Gastroesophageal sphincter (tissue), 4 donors: ENCODE measurements around the gene ZNF487. TPM values are rescaled to one million over a fixed set of nuclear protein-coding genes. Genes with fewer than 3 reads are reported as not detected.

Source experiments
- ATAC-seq: fragments of 150-250 bp; one replicate; pipeline ENCODE4 v1.9.1; 2016; ENCODE audit warnings: mild to moderate bottlenecking, moderate library complexity
- H3K27ac ChIP-seq, 4 donors: fragments of 200-600 bp; sonication (generic) in 3 of 4; 1 replicate in 3 of 4; 2 replicates in 1 of 4; pipeline ENCODE4 v1.5.1; 2016 to 2019
- H3K27me3 ChIP-seq: fragments of 200-600 bp; sonication (generic); one replicate; pipeline ENCODE4 v1.5.1; 2019
- H3K36me3 ChIP-seq, 2 donors: fragments of 200-600 bp; sonication (generic); one replicate each; pipeline ENCODE4 v1.5.1; 2019; ENCODE audit warnings: control low read depth in 1 of 2
- H3K4me1 ChIP-seq, 3 donors: fragments of 200-600 bp; sonication (generic); 1 replicate in 2 of 3; 2 replicates in 1 of 3; pipeline ENCODE4 v1.5.1; 2016 to 2019; ENCODE audit warnings: control low read depth in 2 of 3
- H3K4me3 ChIP-seq, 2 donors: fragments of 200-600 bp; sonication (generic); one replicate each; pipeline ENCODE4 v1.5.1; 2019; ENCODE audit warnings: mild to moderate bottlenecking in 1 of 2, moderate library complexity in 1 of 2
- H3K9me3 ChIP-seq, 3 donors: fragments of 200-600 bp; sonication (generic); one replicate each; pipeline ENCODE4 v1.5.1; 2017 to 2019; ENCODE audit warnings: control low read depth in 2 of 3
- CTCF ChIP-seq, 4 experiments: fragments of 200-600 bp in 2 of 4; fragments of 450-650 bp in 2 of 4; sonication (generic) in 1 of 4; IDR thresholded peaks; one replicate each; pipeline ENCODE4 v1.5.1; 2017 to 2019; ENCODE audit warnings: antibody characterized with exemption in 4 of 4, mild to moderate bottlenecking in 2 of 4, moderate library complexity in 2 of 4
- EP300 ChIP-seq: sonication (generic); formaldehyde crosslinking; IDR thresholded peaks from one replicate; pipeline ENCODE4 v1.6.1; 2017; ENCODE audit warnings: antibody characterized with exemption, mild to moderate bottlenecking
- POLR2A ChIP-seq, 2 donors: fragments of 450-650 bp; IDR thresholded peaks; one replicate each; pipeline ENCODE4 v1.6.1; 2017; ENCODE audit warnings: antibody characterized with exemption in 2 of 2, mild to moderate bottlenecking in 2 of 2, moderate library complexity in 1 of 2
- POLR2AphosphoS5 ChIP-seq: sonication (generic); formaldehyde crosslinking; IDR thresholded peaks from one replicate; pipeline ENCODE4 v1.6.1; 2017; ENCODE audit warnings: antibody characterized with exemption
- WGBS, 2 donors: methylation state at CpG; one replicate each; pipeline ENCODE4 v1.1.5; 2018; ENCODE audit warnings: low coverage in 1 of 2; 5-methylcytosine and 5-hydroxymethylcytosine counted together
- total RNA-seq, 4 donors: library from RNA; depleted of rRNA; stranded (reverse); fragments of >200 nt; gene quantifications; one replicate each; pipeline ENCODE4 v1.1.0, GENCODE V29; 2016

The ZNF487 gene
- total RNA-seq, 4 donors from 2014 or later, result 5.1 to 22.4 (median 14.0) TPM

GRCh38 chr10:43402880-43403452 lies 33.9 kb upstream of the ZNF487 start:
- H3K27me3 ChIP-seq, result no peaks in the 10 kb centered on the region
- peaks cover 7 to 88% (median 58%) of the 10 kb centered on the region in 3 donors for H3K4me1 ChIP-seq
- H3K9me3 ChIP-seq, result no peaks in the 10 kb centered on the region
- no peak overlapping the region for H3K4me3 ChIP-seq
- ATAC-seq, result no peak
- no peak overlapping the region for H3K27ac ChIP-seq
- H3K36me3 ChIP-seq, result peaks cover 0 to 22% of the 10 kb centered on the region in 2 donors
- WGBS, 2 donors, result 84 to 86% methylated on average over 6 to 7 of the region's 7 CpGs
- TF ChIP-seq POLR2A (IDR thresholded peaks at IDR 0.05) (no peak), EP300 (no peak), CTCF (IDR thresholded peaks at IDR 0.05) (no peak), POLR2AphosphoS5 (no peak)

DNA sequence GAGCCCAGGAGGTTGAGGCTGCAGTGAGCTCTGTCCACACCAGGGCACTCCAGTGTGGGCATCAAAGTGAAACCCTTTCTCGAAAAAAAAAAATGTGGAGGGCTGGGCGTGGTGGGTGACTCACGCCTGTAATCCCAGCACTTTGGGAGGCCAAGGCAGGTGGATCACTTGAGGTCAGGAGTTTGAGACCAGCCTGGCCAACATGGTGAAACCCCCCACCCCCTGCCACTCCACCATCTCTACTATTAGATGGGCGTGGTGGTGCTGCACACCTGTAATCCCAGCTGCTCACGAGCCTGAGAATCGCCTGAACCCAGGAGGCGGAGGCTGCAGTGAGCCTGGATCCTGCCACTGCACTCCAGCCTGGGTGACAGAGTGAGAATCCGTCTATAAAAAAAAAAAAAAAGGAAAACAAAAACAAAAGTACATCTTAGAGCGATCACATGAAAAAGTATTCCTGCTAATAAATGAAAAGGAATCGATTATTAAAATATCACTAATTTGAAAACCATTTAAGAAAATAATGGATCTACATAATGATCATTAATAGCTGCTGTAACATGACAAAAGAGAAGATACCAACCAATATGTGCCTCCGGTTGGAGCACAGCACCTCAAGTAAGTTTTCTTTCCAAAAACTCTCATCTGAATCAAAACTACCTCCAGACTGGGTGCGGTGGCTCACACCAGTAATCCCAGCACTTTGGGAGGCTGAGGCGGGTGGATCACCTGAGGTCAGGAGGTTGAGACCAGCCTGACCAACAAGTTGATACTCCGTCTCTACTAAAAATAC lies 32.8 kb upstream of the ZNF487 start:
- H3K4me3 ChIP-seq, result no peak overlapping the region
- 62 to 80% methylated on average over 6 of the region's 14 CpGs for WGBS, 2 donors
- H3K27ac ChIP-seq, result peak overlapping the region in 1 of 4 donors; percentile 99
- no peaks in the 10 kb centered on the region for H3K9me3 ChIP-seq
- ATAC-seq, result no peak
- no peaks in the 10 kb centered on the region for H3K27me3 ChIP-seq
- TF ChIP-seq CTCF (IDR thresholded peaks at IDR 0.05) (no peak), POLR2A (IDR thresholded peaks at IDR 0.05) (no peak), POLR2AphosphoS5 (no peak), EP300 (no peak)
- peaks cover 0 to 20% of the 10 kb centered on the region in 2 donors for H3K36me3 ChIP-seq
- H3K4me1 ChIP-seq, result peaks cover 7 to 76% (median 49%) of the 10 kb centered on the region in 3 donors

GRCh38 chr10:43404704-43405084 lies 32.2 kb upstream of the ZNF487 start:
- Histone ChIP-seq H3K9me3 (no peaks in the 10 kb centered on the region), H3K27me3 (no peaks in the 10 kb centered on the region), H3K4me3 (no peak overlapping the region), H3K36me3 (peaks cover 0 to 14% of the 10 kb centered on the region in 2 donors), H3K27ac (peak overlapping the region in 1 of 4 donors; percentile 99), H3K4me1 (peaks cover 7 to 75% (median 44%) of the 10 kb centered on the region in 3 donors)
- WGBS, 2 donors, result 50 to 71% methylated on average over 5 of the region's 6 CpGs
- no peak for ATAC-seq
- no peak for TF ChIP-seq POLR2A (IDR thresholded peaks at IDR 0.05)
- TF ChIP-seq EP300, result no peak
- no peak for TF ChIP-seq CTCF (IDR thresholded peaks at IDR 0.05)
- no peak for TF ChIP-seq POLR2AphosphoS5

GRCh38 chr10:43407148-43407575 lies 29.7 kb upstream of the ZNF487 start:
- 0% methylated on average over 1 to 9 of the region's 59 CpGs for WGBS, 2 donors
- Histone ChIP-seq H3K27ac (peak overlapping the region; percentile 89 to 99 (median 99)), H3K4me1 (peaks cover 7 to 56% (median 30%) of the 10 kb centered on the region in 3 donors), H3K27me3 (no peaks in the 10 kb centered on the region), H3K36me3 (peaks cover 0 to 9% of the 10 kb centered on the region in 2 donors), H3K4me3 (peak overlapping the region; percentile 67 to 75), H3K9me3 (no peaks in the 10 kb centered on the region)
- peak in 1 of 2 donors; percentile 51 for TF ChIP-seq POLR2A (IDR thresholded peaks at IDR 0.05)
- TF ChIP-seq EP300, result no peak
- peak; percentile 23 for ATAC-seq

DNA sequence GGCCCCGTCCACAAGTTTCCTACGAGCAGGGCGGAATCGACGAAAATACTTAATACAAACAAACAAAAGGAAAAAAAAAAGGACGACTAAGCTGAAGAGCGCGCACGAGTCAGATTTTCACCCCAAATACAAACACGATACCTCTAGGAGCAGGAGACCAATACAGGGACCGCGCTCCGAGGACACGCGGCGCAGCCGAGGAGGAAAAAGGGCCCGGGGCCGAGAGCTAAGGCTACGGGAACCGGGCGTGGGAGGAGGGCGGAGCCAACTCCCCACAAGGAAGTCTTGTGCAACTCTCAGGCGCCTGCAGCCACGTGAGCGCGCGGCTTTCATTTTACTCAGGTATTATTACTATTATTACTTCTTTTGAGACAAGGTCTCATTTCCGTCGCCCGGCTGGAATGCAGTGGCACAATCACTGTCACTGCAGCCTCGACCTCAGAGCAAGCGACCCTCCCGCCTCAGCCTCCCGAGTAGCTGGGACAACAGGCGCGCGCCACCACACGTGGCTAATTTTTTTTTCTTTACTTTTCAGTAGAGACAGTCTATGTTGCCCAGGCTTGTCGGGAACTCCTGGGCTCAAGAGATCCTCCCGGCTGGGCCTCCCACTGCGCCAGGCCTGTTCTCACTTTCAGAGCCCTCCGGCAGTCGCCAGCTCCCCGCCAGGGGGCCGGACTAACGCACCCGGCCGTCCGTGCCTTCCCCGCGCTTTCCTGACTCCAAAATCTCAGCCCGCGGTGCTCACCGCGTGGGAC lies 29.2 kb upstream of the ZNF487 start:
- Histone ChIP-seq H3K27me3 (no peaks in the 10 kb centered on the region), H3K9me3 (no peaks in the 10 kb centered on the region), H3K4me3 (peak overlapping the region; percentile 67 to 75), H3K4me1 (peaks cover 7 to 51% (median 30%) of the 10 kb centered on the region in 3 donors), H3K27ac (peak overlapping the region; percentile 89 to 99 (median 99)), H3K36me3 (peaks cover 0 to 9% of the 10 kb centered on the region in 2 donors)
- WGBS, 2 donors, result 1 to 2% methylated on average over 38 to 55 of the region's 56 CpGs
- TF ChIP-seq EP300, result no peak
- TF ChIP-seq POLR2AphosphoS5, result peak; percentile 98
- TF ChIP-seq CTCF (IDR thresholded peaks at IDR 0.05), result peak in 3 of 4 experiments; percentile 47 to 63 (median 58)
- peak; percentile 47 to 51 for TF ChIP-seq POLR2A (IDR thresholded peaks at IDR 0.05)
- ATAC-seq, result peak; percentile 70
